OCI-LY3 (cell line): Measurements from ENCODE around the gene OSTF1.

Experiments used
- H2AFZ ChIP-seq: fragments of 200-600, 300-600 bp; shearing (Covaris generic); 2 replicates; pipeline ENCODE4 v1.6.0; 2014; ENCODE audit warnings: antibody characterized with exemption, low read depth, low read length
- H3K27ac ChIP-seq: fragments of 200-600, 300-600 bp; sonication (generic); 2 replicates; pipeline ENCODE4 v1.5.1; 2014; ENCODE audit warnings: mild to moderate bottlenecking, low read length, moderate library complexity, mixed read lengths
- H3K27me3 ChIP-seq: fragments of 200-600, 300-600 bp; sonication (generic); 2 replicates; pipeline ENCODE4 v1.6.1; 2014; ENCODE audit warnings: low read depth, low read length, mixed read lengths
- H3K36me3 ChIP-seq: fragments of 200-600, 300-600 bp; sonication (generic); replicated peaks from 2 replicates; pipeline ENCODE3; 2014; ENCODE audit warnings: low read depth, low read length, mixed read lengths
- H3K4me1 ChIP-seq: fragments of 300-600, 200-600 bp; sonication (generic); 2 replicates; pipeline ENCODE4 v1.6.1; 2014; ENCODE audit warnings: low read length, mixed read lengths
- H3K4me2 ChIP-seq: fragments of 200-600, 300-600 bp; sonication (generic); 2 replicates; pipeline ENCODE4 v1.6.1; 2014; ENCODE audit warnings: low read length, mixed read lengths
- H3K4me3 ChIP-seq: fragments of 300-600, 200-600 bp; sonication (generic); 2 replicates; pipeline ENCODE4 v1.5.1; 2014; ENCODE audit warnings: antibody characterized with exemption, mild to moderate bottlenecking, low read length, moderate library complexity
- H3K79me2 ChIP-seq: fragments of 300-600, 200-600 bp; shearing (Covaris generic); 2 replicates; pipeline ENCODE4 v1.6.1; 2014; ENCODE audit warnings: mild to moderate bottlenecking, low read length, mixed read lengths
- H3K9ac ChIP-seq: fragments of 300-600, 200-600 bp; shearing (Covaris generic); 2 replicates; pipeline ENCODE4 v1.6.0; 2014; ENCODE audit warnings: mild to moderate bottlenecking, low read length, moderate library complexity
- H3K9me3 ChIP-seq: fragments of 200-600, 300-600 bp; shearing (Covaris generic); 2 replicates; pipeline ENCODE4 v1.6.1; 2014; ENCODE audit warnings: low read length, mixed read lengths; ENCODE audit not compliant: insufficient read depth
- H4K20me1 ChIP-seq: fragments of 200-600, 300-600 bp; sonication (generic); 2 replicates; pipeline ENCODE4 v1.6.1; 2016; ENCODE audit warnings: low read length, mixed read lengths; ENCODE audit not compliant: insufficient read depth
- CTCF ChIP-seq: fragments of 200-600, 300-600 bp; sonication (generic); IDR thresholded peaks from 2 replicates; pipeline ENCODE4 v1.5.1; 2014; ENCODE audit warnings: antibody characterized with exemption, low read length, low read depth
- EZH2phosphoT487 ChIP-seq: fragments of 200-600 bp; shearing (Covaris generic); IDR thresholded peaks from 2 replicates; pipeline ENCODE4 v1.6.1; 2018; ENCODE audit warnings: antibody characterized with exemption, mixed run types, low read depth

Gene OSTF1

GRCh38 chr9:75101004-75101588 lies 12.8 kb downstream of the OSTF1 start:
- H3K9me3 ChIP-seq = no peaks in the 10 kb centered on the region
- no peaks in the 10 kb centered on the region for H3K36me3 ChIP-seq
- H3K4me2 ChIP-seq = no peak overlapping the region
- TF ChIP-seq CTCF (no peak), EZH2phosphoT487 (no peak)
- H3K9ac ChIP-seq = no peak overlapping the region
- H3K79me2 ChIP-seq = no peaks in the 10 kb centered on the region; the same call in 1 of the 2 replicates
- no peak overlapping the region for H3K4me3 ChIP-seq
- no peak overlapping the region for H2AFZ ChIP-seq
- H3K4me1 ChIP-seq = no peaks in the 10 kb centered on the region
- no peak overlapping the region for H3K27ac ChIP-seq
- no peaks in the 10 kb centered on the region for H3K27me3 ChIP-seq
- 0 out of 2 replicates have a peak, but pooled peaks cover 3% of the 10 kb centered on the region for H4K20me1 ChIP-seq

- Histone ChIP-seq H3K9me3 (no peaks in the 10 kb centered on the region), H2AFZ (no peak overlapping the region), H3K4me1 (no peaks in the 10 kb centered on the region), H3K79me2 (no peaks in the 10 kb centered on the region; the same call in 1 of the 2 replicates), H3K27me3 (no peaks in the 10 kb centered on the region), H3K9ac (no peak overlapping the region), H3K36me3 (no peaks in the 10 kb centered on the region), H3K4me2 (no peak overlapping the region), H4K20me1 (0 out of 2 replicates have a peak, but pooled peaks cover 3% of the 10 kb centered on the region), H3K4me3 (no peak overlapping the region), H3K27ac (no peak overlapping the region)
- TF ChIP-seq EZH2phosphoT487 = no peak
- TF ChIP-seq CTCF = no peak
These were observed 14.0 kb downstream of the OSTF1 start for GRCh38 chr9:75102177-75102790.

- H3K4me1 ChIP-seq = no peaks in the 10 kb centered on the region
- no peak overlapping the region for H3K9ac ChIP-seq
- no peaks in the 10 kb centered on the region; the same call in 1 of the 2 replicates for H3K79me2 ChIP-seq
- H2AFZ ChIP-seq = no peak overlapping the region
- 0 out of 2 replicates have a peak, but pooled peaks cover 3% of the 10 kb centered on the region for H4K20me1 ChIP-seq
- no peak overlapping the region for H3K27ac ChIP-seq
- no peak overlapping the region for H3K4me2 ChIP-seq
- no peak overlapping the region for H3K4me3 ChIP-seq
- no peaks in the 10 kb centered on the region for H3K36me3 ChIP-seq
- TF ChIP-seq CTCF (no peak), EZH2phosphoT487 (no peak)
- no peaks in the 10 kb centered on the region for H3K27me3 ChIP-seq
- H3K9me3 ChIP-seq = no peaks in the 10 kb centered on the region
These were observed 16.3 kb downstream of the OSTF1 start for GRCh38 chr9:75104607-75105006.

- TF ChIP-seq EZH2phosphoT487 (no peak), CTCF (no peak)
- no peak overlapping the region for H3K9ac ChIP-seq
These were observed 16.8 kb downstream of the OSTF1 start for GRCh38 chr9:75105019-75105540.

More at GRCh38 chr9:75105019-75105540, 16.8 kb downstream of the OSTF1 start:
- H3K4me3 ChIP-seq = no peak overlapping the region
- no peak overlapping the region for H3K4me2 ChIP-seq
- H3K36me3 ChIP-seq = no peaks in the 10 kb centered on the region
- H3K4me1 ChIP-seq = no peaks in the 10 kb centered on the region
- H3K9me3 ChIP-seq = no peaks in the 10 kb centered on the region
- no peak overlapping the region for H2AFZ ChIP-seq
- H4K20me1 ChIP-seq = 0 out of 2 replicates have a peak, but pooled peaks cover 6% of the 10 kb centered on the region
- no peak overlapping the region for H3K27ac ChIP-seq
- H3K27me3 ChIP-seq = no peaks in the 10 kb centered on the region
- H3K79me2 ChIP-seq = no peaks in the 10 kb centered on the region; the same call in 1 of the 2 replicates
